GM12891 (cell line): ENCODE data around the gene GNE.

ENCODE experiments used
- POLR2A ChIP-seq: IDR thresholded peaks from 2 replicates; pipeline ENCODE4 v1.6.1; 2011; ENCODE audit warnings: low read depth, low read length, control low read depth
- POLR2AphosphoS5 ChIP-seq: IDR thresholded peaks from 2 replicates; pipeline ENCODE4 v1.6.1; 2011; ENCODE audit warnings: low read depth, low read length, control low read depth
- TAF1 ChIP-seq: IDR thresholded peaks from 2 replicates; pipeline ENCODE4 v1.6.1; 2011; ENCODE audit warnings: low read depth, low read length, control low read depth

DNA sequence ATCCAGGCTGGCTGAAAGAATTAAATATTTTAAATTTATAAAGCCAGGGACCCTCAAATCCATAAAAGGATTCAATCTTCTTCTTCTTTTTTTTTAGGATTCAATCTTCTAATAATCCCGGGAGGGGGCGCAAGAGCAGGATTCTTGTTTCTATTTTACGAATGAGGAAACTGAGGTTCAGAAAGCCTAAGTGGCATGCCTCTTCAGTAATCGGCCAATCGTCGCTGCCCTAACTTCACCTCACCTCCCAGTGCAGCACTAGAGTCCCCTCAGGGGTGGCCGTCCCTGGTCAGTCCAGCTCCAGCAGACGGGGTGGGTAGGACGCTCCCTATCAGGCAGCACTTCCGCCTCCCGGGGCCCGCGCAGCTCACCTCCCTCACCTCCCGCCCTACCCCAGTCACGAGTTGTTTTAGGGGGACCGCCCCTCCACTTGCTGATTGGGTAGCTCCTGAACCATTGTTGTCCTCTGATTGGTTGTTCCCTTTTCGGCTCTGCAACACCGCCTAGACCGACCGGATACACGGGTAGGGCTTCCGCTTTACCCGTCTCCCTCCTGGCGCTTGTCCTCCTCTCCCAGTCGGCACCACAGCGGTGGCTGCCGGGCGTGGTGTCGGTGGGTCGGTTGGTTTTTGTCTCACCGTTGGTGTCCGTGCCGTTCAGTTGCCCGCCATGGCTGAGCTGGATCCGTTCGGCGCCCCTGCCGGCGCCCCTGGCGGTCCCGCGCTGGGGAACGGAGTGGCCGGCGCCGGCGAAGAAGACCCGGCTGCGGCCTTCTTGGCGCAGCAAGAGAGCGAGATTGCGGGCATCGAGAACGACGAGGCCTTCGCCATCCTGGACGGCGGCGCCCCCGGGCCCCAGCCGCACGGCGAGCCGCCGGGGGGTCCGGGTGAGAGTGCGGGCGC, 67.6 kb downstream of the GNE start, which contains the start of gene CLTA:
- TF ChIP-seq TAF1 (peak; percentile 91), POLR2A (peak; percentile 99), POLR2AphosphoS5 (peak; percentile 99)
